Measurements from ENCODE around the gene DNAH12. TPM values are rescaled to one million over a fixed set of nuclear protein-coding genes. Genes with fewer than 3 reads are reported as not detected.

Gene DNAH12
- total and polyA plus RNA-seq, 2 of the 13 experiments (the other 11 are each of a cell fraction or from before 2014, with no cell fraction given) = 0.11 TPM

- TF ChIP-seq PAF1 (CRISPR knock-in tag; IDR thresholded peaks at IDR 0.05) (no peak), THAP8 (CRISPR knock-in tag; IDR thresholded peaks at IDR 0.05; ENCODE audit: borderline replicate concordance) (0 out of 2 replicates have a peak, but pooled peaks have one; percentile 76), SMAD9 (CRISPR knock-in tag; IDR thresholded peaks at IDR 0.05) (no peak), E2F5 (CRISPR knock-in tag; conservative IDR thresholded peaks at IDR 0.05) (peak; percentile 11; the same call in 1 of the 2 replicates), ZBTB8A (CRISPR knock-in tag; IDR thresholded peaks at IDR 0.05; ENCODE audit: borderline replicate concordance, low read depth) (peak; percentile 61; the same call in 1 of the 2 replicates), DMAP1 (CRISPR knock-in tag; IDR thresholded peaks at IDR 0.05) (peak; percentile 97), ZNF891 (CRISPR knock-in tag; IDR thresholded peaks at IDR 0.05) (peak; percentile 82), ZNF670 (CRISPR knock-in tag; IDR thresholded peaks at IDR 0.05; ENCODE audit: borderline replicate concordance) (peak; percentile 81; the same call in 1 of the 2 replicates), TSC22D2 (CRISPR knock-in tag; IDR thresholded peaks at IDR 0.05; ENCODE audit: borderline replicate concordance) (0 out of 2 replicates have a peak, but pooled peaks have one; percentile 42), ZBTB25 (CRISPR knock-in tag; IDR thresholded peaks at IDR 0.05) (peak; percentile 60), SRY (CRISPR knock-in tag; IDR thresholded peaks at IDR 0.05) (peak; percentile 78), ARID2 (CRISPR knock-in tag; IDR thresholded peaks at IDR 0.05; ENCODE audit: borderline replicate concordance) (peak; percentile 78; the same call in 1 of the 2 replicates), ZNF335 (CRISPR knock-in tag; IDR thresholded peaks at IDR 0.05) (peak; percentile 85), FOXP1 (IDR thresholded peaks at IDR 0.05) (no peak), FOXP1 (CRISPR knock-in tag; IDR thresholded peaks at IDR 0.05) (no peak), ZBTB46 (CRISPR knock-in tag; IDR thresholded peaks at IDR 0.05; ENCODE audit: borderline replicate concordance) (no peak), USF2 (IDR thresholded peaks at IDR 0.05; ENCODE audit: low read depth, low read length) (peak; percentile 93), USF2 (CRISPR knock-in tag; IDR thresholded peaks at IDR 0.05; ENCODE audit: borderline replicate concordance) (peak; percentile 95), ELF3 (CRISPR knock-in tag; IDR thresholded peaks at IDR 0.05) (peak; percentile 91), ZNF615 (CRISPR knock-in tag; IDR thresholded peaks at IDR 0.05; ENCODE audit: borderline replicate concordance) (no peak; the same call in 1 of the 2 replicates), ZNF484 (CRISPR knock-in tag; IDR thresholded peaks at IDR 0.05; ENCODE audit: borderline replicate concordance, low read depth) (no peak)
These were observed 11.8 kb upstream of the DNAH12 start, which contains the start of gene PDE12 (continued) for GRCh38 chr3:57555738-57556458.

All from HepG2 (cell line).